ENCODE measurements around the gene GALNT11.

GALNT11 gene

DNA sequence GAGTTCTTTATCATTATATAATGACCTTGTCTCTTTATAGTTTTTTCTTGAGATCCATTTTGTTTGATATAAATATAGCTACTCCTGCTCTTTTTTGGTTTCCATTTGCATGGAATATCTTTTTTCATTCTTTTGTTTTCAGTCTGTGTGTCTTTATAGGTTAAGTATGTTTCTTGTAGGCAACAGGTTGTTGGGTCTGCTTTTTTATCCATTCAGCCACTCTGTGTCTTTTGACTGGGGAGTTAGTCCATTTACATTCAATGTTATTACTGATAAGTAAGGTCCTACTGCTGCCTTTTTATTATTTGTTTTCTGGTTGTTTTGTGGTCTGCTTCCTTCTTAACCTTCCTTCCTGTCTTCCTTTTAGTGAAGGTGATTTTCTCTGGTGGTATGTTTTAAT, 21.1 kb downstream of the GALNT11 start:
- Histone ChIP-seq H3K4me3 (replicated peaks; ENCODE audit: insufficient read depth, low read length) (no peak overlapping the region), H3K27me3 (ENCODE audit: insufficient read depth, poor library complexity, severe bottlenecking) (no peaks in the 10 kb centered on the region), H3K27ac (replicated peaks) (no peak overlapping the region)
- TF ChIP-seq, protein P1, sequence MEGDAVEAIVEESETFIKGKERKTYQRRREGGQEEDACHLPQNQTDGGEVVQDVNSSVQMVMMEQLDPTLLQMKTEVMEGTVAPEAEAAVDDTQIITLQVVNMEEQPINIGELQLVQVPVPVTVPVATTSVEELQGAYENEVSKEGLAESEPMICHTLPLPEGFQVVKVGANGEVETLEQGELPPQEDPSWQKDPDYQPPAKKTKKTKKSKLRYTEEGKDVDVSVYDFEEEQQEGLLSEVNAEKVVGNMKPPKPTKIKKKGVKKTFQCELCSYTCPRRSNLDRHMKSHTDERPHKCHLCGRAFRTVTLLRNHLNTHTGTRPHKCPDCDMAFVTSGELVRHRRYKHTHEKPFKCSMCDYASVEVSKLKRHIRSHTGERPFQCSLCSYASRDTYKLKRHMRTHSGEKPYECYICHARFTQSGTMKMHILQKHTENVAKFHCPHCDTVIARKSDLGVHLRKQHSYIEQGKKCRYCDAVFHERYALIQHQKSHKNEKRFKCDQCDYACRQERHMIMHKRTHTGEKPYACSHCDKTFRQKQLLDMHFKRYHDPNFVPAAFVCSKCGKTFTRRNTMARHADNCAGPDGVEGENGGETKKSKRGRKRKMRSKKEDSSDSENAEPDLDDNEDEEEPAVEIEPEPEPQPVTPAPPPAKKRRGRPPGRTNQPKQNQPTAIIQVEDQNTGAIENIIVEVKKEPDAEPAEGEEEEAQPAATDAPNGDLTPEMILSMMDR (IDR thresholded peaks at IDR 0.05; ENCODE audit: insufficient read depth, low read length) = no peak
- TF ChIP-seq, protein P2, sequence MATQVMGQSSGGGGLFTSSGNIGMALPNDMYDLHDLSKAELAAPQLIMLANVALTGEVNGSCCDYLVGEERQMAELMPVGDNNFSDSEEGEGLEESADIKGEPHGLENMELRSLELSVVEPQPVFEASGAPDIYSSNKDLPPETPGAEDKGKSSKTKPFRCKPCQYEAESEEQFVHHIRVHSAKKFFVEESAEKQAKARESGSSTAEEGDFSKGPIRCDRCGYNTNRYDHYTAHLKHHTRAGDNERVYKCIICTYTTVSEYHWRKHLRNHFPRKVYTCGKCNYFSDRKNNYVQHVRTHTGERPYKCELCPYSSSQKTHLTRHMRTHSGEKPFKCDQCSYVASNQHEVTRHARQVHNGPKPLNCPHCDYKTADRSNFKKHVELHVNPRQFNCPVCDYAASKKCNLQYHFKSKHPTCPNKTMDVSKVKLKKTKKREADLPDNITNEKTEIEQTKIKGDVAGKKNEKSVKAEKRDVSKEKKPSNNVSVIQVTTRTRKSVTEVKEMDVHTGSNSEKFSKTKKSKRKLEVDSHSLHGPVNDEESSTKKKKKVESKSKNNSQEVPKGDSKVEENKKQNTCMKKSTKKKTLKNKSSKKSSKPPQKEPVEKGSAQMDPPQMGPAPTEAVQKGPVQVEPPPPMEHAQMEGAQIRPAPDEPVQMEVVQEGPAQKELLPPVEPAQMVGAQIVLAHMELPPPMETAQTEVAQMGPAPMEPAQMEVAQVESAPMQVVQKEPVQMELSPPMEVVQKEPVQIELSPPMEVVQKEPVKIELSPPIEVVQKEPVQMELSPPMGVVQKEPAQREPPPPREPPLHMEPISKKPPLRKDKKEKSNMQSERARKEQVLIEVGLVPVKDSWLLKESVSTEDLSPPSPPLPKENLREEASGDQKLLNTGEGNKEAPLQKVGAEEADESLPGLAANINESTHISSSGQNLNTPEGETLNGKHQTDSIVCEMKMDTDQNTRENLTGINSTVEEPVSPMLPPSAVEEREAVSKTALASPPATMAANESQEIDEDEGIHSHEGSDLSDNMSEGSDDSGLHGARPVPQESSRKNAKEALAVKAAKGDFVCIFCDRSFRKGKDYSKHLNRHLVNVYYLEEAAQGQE (IDR thresholded peaks at IDR 0.05; ENCODE audit: insufficient replicate concordance, low read depth) = no peak
- TF ChIP-seq POLR2AphosphoS5 (IDR thresholded peaks at IDR 0.05; ENCODE audit: low read depth) (no peak), GABPA (IDR thresholded peaks at IDR 0.05; ENCODE audit: low read depth) (no peak), SPI1 (IDR thresholded peaks at IDR 0.05; ENCODE audit: borderline replicate concordance, low read depth) (no peak)
- no peak for DNase-seq (ENCODE audit: low read depth in 1 of 2, low spot score in 1 of 2)

DNA sequence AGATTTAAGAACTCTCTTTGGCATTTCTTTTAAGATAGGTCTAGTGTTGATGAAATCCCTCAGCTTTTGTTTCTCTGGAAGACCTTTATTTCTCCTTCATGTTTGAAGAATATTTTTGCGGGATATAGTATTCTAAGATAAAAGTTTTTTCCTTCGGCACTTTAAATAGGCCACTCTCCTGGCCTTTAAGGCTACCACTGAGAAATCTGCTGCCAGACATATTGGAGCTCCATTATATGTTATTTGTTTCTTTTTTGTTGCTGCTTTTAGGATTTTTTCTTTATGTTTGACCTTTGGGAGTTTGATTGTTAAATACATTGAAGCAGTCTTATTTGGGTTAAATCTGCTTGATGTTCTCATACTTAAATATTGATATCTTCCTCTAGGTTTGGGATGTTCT, 22.6 kb downstream of the GALNT11 start:
- no peak for DNase-seq (ENCODE audit: low read depth in 1 of 2, low spot score in 1 of 2)
- H3K27me3 ChIP-seq (ENCODE audit: insufficient read depth, poor library complexity, severe bottlenecking) = no peaks in the 10 kb centered on the region

DNA sequence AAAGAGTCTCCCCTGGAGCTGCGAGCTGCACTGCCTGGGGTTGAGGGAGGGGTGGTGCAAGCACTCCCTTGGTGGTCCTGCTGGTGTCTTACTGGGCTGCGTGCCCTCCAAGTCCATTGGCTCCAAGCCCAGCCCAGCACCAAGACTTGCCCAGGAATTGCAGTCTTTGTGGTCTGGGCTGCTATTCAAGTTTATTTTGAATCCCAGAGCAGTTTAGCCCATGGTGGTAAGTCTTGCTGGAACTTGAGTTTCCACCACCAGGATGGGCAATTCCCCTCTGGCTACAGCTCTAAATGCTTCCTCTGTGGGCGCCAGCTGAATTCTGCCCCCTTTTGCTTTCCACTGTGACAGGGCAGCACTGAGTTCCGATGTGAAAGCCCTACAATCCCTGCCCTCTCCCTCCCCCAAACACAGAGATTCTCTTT, 25.1 kb downstream of the GALNT11 start:
- Histone ChIP-seq H3K27ac (replicated peaks) (no peak overlapping the region), H3K27me3 (ENCODE audit: insufficient read depth, poor library complexity, severe bottlenecking) (no peaks in the 10 kb centered on the region), H3K4me3 (replicated peaks; ENCODE audit: insufficient read depth, low read length) (no peak overlapping the region)
- no peak for DNase-seq (ENCODE audit: low read depth in 1 of 2, low spot score in 1 of 2)
- TF ChIP-seq, protein P2 (IDR thresholded peaks at IDR 0.05; ENCODE audit: insufficient replicate concordance, low read depth) = no peak
- no peak for TF ChIP-seq POLR2AphosphoS5 (IDR thresholded peaks at IDR 0.05; ENCODE audit: low read depth)
- no peak for TF ChIP-seq GABPA (IDR thresholded peaks at IDR 0.05; ENCODE audit: low read depth)
- TF ChIP-seq, protein P1 (IDR thresholded peaks at IDR 0.05; ENCODE audit: insufficient read depth, low read length) = no peak
- no peak for TF ChIP-seq SPI1 (IDR thresholded peaks at IDR 0.05; ENCODE audit: borderline replicate concordance, low read depth)

More for the DNA sequence above, 22.6 kb downstream of the GALNT11 start:
- no peak for TF ChIP-seq SPI1 (IDR thresholded peaks at IDR 0.05; ENCODE audit: borderline replicate concordance, low read depth)
- TF ChIP-seq, protein P1 (IDR thresholded peaks at IDR 0.05; ENCODE audit: insufficient read depth, low read length) = no peak
- TF ChIP-seq POLR2AphosphoS5 (IDR thresholded peaks at IDR 0.05; ENCODE audit: low read depth) = no peak
- TF ChIP-seq, protein P2 (IDR thresholded peaks at IDR 0.05; ENCODE audit: insufficient replicate concordance, low read depth) = no peak
- no peak for TF ChIP-seq GABPA (IDR thresholded peaks at IDR 0.05; ENCODE audit: low read depth)
- H3K27ac ChIP-seq (replicated peaks) = no peak overlapping the region
- H3K4me3 ChIP-seq (replicated peaks; ENCODE audit: insufficient read depth, low read length) = no peak overlapping the region
